Smooth muscle cell of the brain vasculature (primary cell): ENCODE measurements around the gene DDX53.

Experiments
- DNase-seq: peaks from one replicate; pipeline ENCODE4 v3.0.0-alpha.2; 2012; ENCODE audit warnings: low read depth, low spot score

Gene DDX53

GRCh38 chrX:23048806-23049573 lies 49.2 kb downstream of the DDX53 start:
- no peak for DNase-seq

GRCh38 chrX:23052324-23052723 lies 52.6 kb downstream of the DDX53 start:
- no peak for DNase-seq
